WTC11 (cell line): ENCODE data around the gene PMS1. TPM values are rescaled to one million over a fixed set of nuclear protein-coding genes. Genes with fewer than 3 reads are reported as not detected.
"Not testable (repeated sequence)": the region's sequence is repeated elsewhere in the genome, so short reads cannot be mapped to it uniquely, and the experiment has no call there.

Experiments used
- ATAC-seq: fragments of 200-7000 bp; cut with Tn5 transposase; 2 replicates; pipeline ENCODE4 v1.10.0; 2021; ENCODE audit warnings: mild to moderate bottlenecking, moderate library complexity
- CTCF ChIA-PET: fragments of 300-600 bp; sonication (Branson Sonifier 250); formaldehyde crosslinking; loops from one replicate; lab custom pipeline; 2021; ENCODE audit warnings: antibody characterized with exemption; lab: Charles Lee
- POLR2A ChIA-PET: fragments of 350-600 bp; sonication (Branson Sonifier 250); formaldehyde crosslinking; loops from one replicate; lab custom pipeline; 2021; ENCODE audit warnings: antibody characterized with exemption; lab: Charles Lee
- DNase-seq: peaks from one replicate; pipeline ENCODE4 v3.0.0; 2021; ENCODE audit warnings: low spot score
- H3K27ac Mint-ChIP-seq: 2 replicates; pipeline ENCODE4 v1.8.0; 2021; ENCODE audit warnings: mixed read lengths
- H3K27me3 Mint-ChIP-seq: 2 replicates; pipeline ENCODE4 v1.8.0; 2021; ENCODE audit warnings: low read depth, mild to moderate bottlenecking, moderate library complexity, mixed read lengths
- H3K36me3 Mint-ChIP-seq: 2 replicates; pipeline ENCODE4 v1.8.0; 2021; ENCODE audit warnings: mixed read lengths
- H3K4me1 Mint-ChIP-seq: 2 replicates; pipeline ENCODE4 v1.8.0; 2022; ENCODE audit warnings: mixed read lengths
- H3K4me3 Mint-ChIP-seq: 2 replicates; pipeline ENCODE4 v1.8.0; 2021; ENCODE audit warnings: mild to moderate bottlenecking, moderate library complexity, mixed read lengths
- H3K9me3 Mint-ChIP-seq: 2 replicates; pipeline ENCODE4 v1.8.0; 2021; ENCODE audit warnings: mixed read lengths
- CDX4 ChIP-seq: fragments of 250-450 bp; sonication (Bioruptor Pico); IDR thresholded peaks from 2 replicates; pipeline ENCODE4 v1.9.0; 2021; ENCODE audit warnings: moderate library complexity, mild to moderate bottlenecking, inconsistent platforms, borderline replicate concordance
- CREM ChIP-seq: sonication (generic); formaldehyde crosslinking; IDR thresholded peaks from 2 replicates; pipeline ENCODE4 v1.8.1; 2022; ENCODE audit warnings: mild to moderate bottlenecking, missing genetic modification reagents, moderate library complexity
- E2F4 ChIP-seq: sonication (generic); formaldehyde crosslinking; IDR thresholded peaks from 2 replicates; pipeline ENCODE4 v1.8.1; 2022; ENCODE audit warnings: low read depth, mild to moderate bottlenecking, moderate library complexity, missing genetic modification reagents, borderline replicate concordance
- ETV6 ChIP-seq: sonication (generic); formaldehyde crosslinking; IDR thresholded peaks from 2 replicates; pipeline ENCODE4 v1.8.1; 2022; ENCODE audit warnings: mild to moderate bottlenecking, missing genetic modification reagents
- IRF2 ChIP-seq: sonication (generic); formaldehyde crosslinking; IDR thresholded peaks from 2 replicates; pipeline ENCODE4 v1.8.0; 2022; ENCODE audit warnings: low read depth, missing genetic modification reagents, borderline replicate concordance
- JUN ChIP-seq: sonication (generic); formaldehyde crosslinking; IDR thresholded peaks from 2 replicates; pipeline ENCODE4 v1.8.0; 2023; ENCODE audit warnings: mild to moderate bottlenecking, missing genetic modification reagents
- NR2C2 ChIP-seq: sonication (generic); formaldehyde crosslinking; IDR thresholded peaks from 2 replicates; pipeline ENCODE4 v1.8.0; 2022; ENCODE audit warnings: mild to moderate bottlenecking, missing genetic modification reagents
- OVOL2 ChIP-seq: fragments of 250-450 bp; sonication (Bioruptor Pico); IDR thresholded peaks from 2 replicates; pipeline ENCODE4 v1.9.0; 2021; ENCODE audit warnings: mild to moderate bottlenecking, borderline replicate concordance
- SMAD3 ChIP-seq: sonication (generic); formaldehyde crosslinking; IDR thresholded peaks from 2 replicates; pipeline ENCODE4 v1.8.0; 2022; ENCODE audit warnings: missing genetic modification reagents, mild to moderate bottlenecking, borderline replicate concordance
- SP1 ChIP-seq: sonication (generic); formaldehyde crosslinking; conservative IDR thresholded peaks from 2 replicates; pipeline ENCODE4 v1.8.1; 2022; ENCODE audit warnings: missing genetic modification reagents
- TEAD1 ChIP-seq: sonication (generic); formaldehyde crosslinking; IDR thresholded peaks from 2 replicates; pipeline ENCODE4 v1.8.0; 2022; ENCODE audit warnings: mild to moderate bottlenecking, missing genetic modification reagents
- USF1 ChIP-seq: sonication (generic); formaldehyde crosslinking; IDR thresholded peaks from 2 replicates; pipeline ENCODE4 v1.8.0; 2022; ENCODE audit warnings: mild to moderate bottlenecking, missing genetic modification reagents
- ZBTB43 ChIP-seq: sonication (generic); formaldehyde crosslinking; IDR thresholded peaks from 2 replicates; pipeline ENCODE4 v1.8.1; 2023; ENCODE audit warnings: mild to moderate bottlenecking, missing genetic modification reagents
- ZNF121 ChIP-seq: sonication (generic); formaldehyde crosslinking; IDR thresholded peaks from 2 replicates; pipeline ENCODE4 v1.8.0; 2023; ENCODE audit warnings: missing genetic modification reagents
- ZNF219 ChIP-seq: sonication (generic); formaldehyde crosslinking; IDR thresholded peaks from 2 replicates; pipeline ENCODE4 v1.8.0; 2023; ENCODE audit warnings: missing genetic modification reagents, mild to moderate bottlenecking, borderline replicate concordance
- ZNF416 ChIP-seq: fragments of 250-450 bp; sonication (Bioruptor Pico); IDR thresholded peaks from 2 replicates; pipeline ENCODE4 v1.9.0; 2021; ENCODE audit warnings: mild to moderate bottlenecking, inconsistent platforms
- ZNF671 ChIP-seq: fragments of 250-450 bp; sonication (Bioruptor Pico); IDR thresholded peaks from 2 replicates; pipeline ENCODE4 v1.8.0; 2021; ENCODE audit warnings: mild to moderate bottlenecking
- total RNA-seq: library from RNA; stranded (reverse); gene quantifications from 3 replicates; pipeline ENCODE4 v1.2.3, GENCODE V29; 2021
- TF ChIP-seq, protein P1 (sequence below): sonication (generic); formaldehyde crosslinking; IDR thresholded peaks from 2 replicates; pipeline ENCODE4 v1.8.1; 2023; ENCODE audit warnings: mild to moderate bottlenecking, missing genetic modification reagents, borderline replicate concordance
- TF ChIP-seq, protein P2 (sequence below): sonication (generic); formaldehyde crosslinking; IDR thresholded peaks from 2 replicates; pipeline ENCODE4 v1.8.1; 2022; ENCODE audit warnings: low read depth, missing genetic modification reagents, borderline replicate concordance
- TF ChIP-seq, protein P3 (sequence below): fragments of 250-450 bp; sonication (Bioruptor Pico); IDR thresholded peaks from 2 replicates; pipeline ENCODE4 v1.9.0; 2021; ENCODE audit warnings: mild to moderate bottlenecking

The PMS1 gene
- total RNA-seq, 1 experiment from 2014 or later: 49.8 TPM

- TF ChIP-seq ETV6: no peak
- TF ChIP-seq JUN: no peak
- TF ChIP-seq CDX4 (CRISPR knock-in tag): no peak
- TF ChIP-seq, protein P1, sequence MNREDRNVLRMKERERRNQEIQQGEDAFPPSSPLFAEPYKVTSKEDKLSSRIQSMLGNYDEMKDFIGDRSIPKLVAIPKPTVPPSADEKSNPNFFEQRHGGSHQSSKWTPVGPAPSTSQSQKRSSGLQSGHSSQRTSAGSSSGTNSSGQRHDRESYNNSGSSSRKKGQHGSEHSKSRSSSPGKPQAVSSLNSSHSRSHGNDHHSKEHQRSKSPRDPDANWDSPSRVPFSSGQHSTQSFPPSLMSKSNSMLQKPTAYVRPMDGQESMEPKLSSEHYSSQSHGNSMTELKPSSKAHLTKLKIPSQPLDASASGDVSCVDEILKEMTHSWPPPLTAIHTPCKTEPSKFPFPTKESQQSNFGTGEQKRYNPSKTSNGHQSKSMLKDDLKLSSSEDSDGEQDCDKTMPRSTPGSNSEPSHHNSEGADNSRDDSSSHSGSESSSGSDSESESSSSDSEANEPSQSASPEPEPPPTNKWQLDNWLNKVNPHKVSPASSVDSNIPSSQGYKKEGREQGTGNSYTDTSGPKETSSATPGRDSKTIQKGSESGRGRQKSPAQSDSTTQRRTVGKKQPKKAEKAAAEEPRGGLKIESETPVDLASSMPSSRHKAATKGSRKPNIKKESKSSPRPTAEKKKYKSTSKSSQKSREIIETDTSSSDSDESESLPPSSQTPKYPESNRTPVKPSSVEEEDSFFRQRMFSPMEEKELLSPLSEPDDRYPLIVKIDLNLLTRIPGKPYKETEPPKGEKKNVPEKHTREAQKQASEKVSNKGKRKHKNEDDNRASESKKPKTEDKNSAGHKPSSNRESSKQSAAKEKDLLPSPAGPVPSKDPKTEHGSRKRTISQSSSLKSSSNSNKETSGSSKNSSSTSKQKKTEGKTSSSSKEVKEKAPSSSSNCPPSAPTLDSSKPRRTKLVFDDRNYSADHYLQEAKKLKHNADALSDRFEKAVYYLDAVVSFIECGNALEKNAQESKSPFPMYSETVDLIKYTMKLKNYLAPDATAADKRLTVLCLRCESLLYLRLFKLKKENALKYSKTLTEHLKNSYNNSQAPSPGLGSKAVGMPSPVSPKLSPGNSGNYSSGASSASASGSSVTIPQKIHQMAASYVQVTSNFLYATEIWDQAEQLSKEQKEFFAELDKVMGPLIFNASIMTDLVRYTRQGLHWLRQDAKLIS (CRISPR knock-in tag): no peak
- no peak for TF ChIP-seq IRF2 (CRISPR knock-in tag)
- TF ChIP-seq NR2C2 (CRISPR knock-in tag): no peak
- TF ChIP-seq E2F4 (CRISPR knock-in tag): no peak
These were observed 101.1 kb downstream of the PMS1 start (continued) for GRCh38 chr2:189885368-189885767.

DNA sequence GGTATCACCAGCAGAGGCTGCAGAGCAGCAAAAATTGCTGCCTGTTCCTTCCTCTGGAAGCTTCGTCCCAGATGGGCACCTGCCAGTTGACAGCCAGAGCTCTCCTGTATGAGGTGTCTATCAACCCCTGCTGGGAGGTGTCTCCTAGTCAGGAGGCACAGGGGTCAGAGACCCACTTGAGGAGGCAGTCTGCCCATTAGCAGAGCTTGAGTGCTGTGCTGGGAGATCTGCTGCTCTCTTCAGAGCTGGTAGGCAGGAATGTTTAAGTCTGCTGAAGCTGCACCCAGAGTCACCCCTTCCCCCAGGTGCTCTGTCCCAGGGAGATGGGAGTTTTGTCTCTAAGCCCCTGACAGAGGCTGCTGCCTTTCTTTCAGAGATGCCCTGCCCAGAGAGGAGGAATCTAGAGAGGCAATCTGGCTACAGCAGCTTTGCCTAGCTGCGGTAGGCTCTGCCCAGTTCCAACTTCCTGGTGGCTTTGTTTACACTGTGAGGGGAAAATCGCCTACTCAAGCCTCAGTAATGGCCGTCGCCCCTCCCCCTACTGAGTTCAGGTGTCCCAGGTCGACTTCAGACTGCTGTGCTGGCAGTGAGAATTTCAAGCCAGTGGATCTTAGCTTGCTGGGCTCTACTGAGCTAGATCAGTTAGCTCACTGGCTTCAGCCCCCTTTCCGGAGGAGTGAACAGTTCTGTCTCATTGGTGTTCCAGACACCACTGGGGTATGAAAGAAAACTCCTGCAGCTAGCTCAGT is 108.5 kb downstream of the PMS1 start:
- CTCF ChIA-PET, H3K27ac Mint-ChIP-seq, H3K27me3 Mint-ChIP-seq, POLR2A ChIA-PET, H3K36me3 Mint-ChIP-seq, H3K4me3 Mint-ChIP-seq, H3K4me1 Mint-ChIP-seq: not testable (repeated sequence)
- H3K9me3 Mint-ChIP-seq: peaks cover 19% of the 10 kb centered on the region
- peak; percentile 56 for ATAC-seq
- peak; percentile 23 for DNase-seq

- TF ChIP-seq ZNF219 (CRISPR knock-in tag): no peak
- TF ChIP-seq USF1 (CRISPR knock-in tag): no peak
- TF ChIP-seq ZNF416 (CRISPR knock-in tag): no peak
- TF ChIP-seq CREM (CRISPR knock-in tag): no peak
- TF ChIP-seq TEAD1 (CRISPR knock-in tag): no peak
- TF ChIP-seq, protein P2, sequence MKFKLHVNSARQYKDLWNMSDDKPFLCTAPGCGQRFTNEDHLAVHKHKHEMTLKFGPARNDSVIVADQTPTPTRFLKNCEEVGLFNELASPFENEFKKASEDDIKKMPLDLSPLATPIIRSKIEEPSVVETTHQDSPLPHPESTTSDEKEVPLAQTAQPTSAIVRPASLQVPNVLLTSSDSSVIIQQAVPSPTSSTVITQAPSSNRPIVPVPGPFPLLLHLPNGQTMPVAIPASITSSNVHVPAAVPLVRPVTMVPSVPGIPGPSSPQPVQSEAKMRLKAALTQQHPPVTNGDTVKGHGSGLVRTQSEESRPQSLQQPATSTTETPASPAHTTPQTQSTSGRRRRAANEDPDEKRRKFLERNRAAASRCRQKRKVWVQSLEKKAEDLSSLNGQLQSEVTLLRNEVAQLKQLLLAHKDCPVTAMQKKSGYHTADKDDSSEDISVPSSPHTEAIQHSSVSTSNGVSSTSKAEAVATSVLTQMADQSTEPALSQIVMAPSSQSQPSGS (CRISPR knock-in tag): no peak
- no peak for TF ChIP-seq OVOL2 (CRISPR knock-in tag)
- no peak for TF ChIP-seq SP1 (CRISPR knock-in tag)
- TF ChIP-seq ZBTB43 (CRISPR knock-in tag): no peak
- no peak for TF ChIP-seq ZNF671 (CRISPR knock-in tag)
- TF ChIP-seq SMAD3: no peak
- no peak for TF ChIP-seq ZNF121 (CRISPR knock-in tag)
- TF ChIP-seq, protein P3, sequence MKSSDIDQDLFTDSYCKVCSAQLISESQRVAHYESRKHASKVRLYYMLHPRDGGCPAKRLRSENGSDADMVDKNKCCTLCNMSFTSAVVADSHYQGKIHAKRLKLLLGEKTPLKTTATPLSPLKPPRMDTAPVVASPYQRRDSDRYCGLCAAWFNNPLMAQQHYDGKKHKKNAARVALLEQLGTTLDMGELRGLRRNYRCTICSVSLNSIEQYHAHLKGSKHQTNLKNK (CRISPR knock-in tag): no peak
- POLR2A ChIA-PET: no interaction called here
These were observed 112.6 kb downstream of the PMS1 start for GRCh38 chr2:189896809-189897208.

More at GRCh38 chr2:189896809-189897208, 112.6 kb downstream of the PMS1 start:
- Mint-ChIP-seq H3K27ac (no peak overlapping the region), H3K36me3 (no peaks in the 10 kb centered on the region), H3K4me3 (no peak overlapping the region), H3K4me1 (no peaks in the 10 kb centered on the region), H3K9me3 (peaks cover 7% of the 10 kb centered on the region), H3K27me3 (no peaks in the 10 kb centered on the region)
- DNase-seq (no peak), ATAC-seq (no peak)
- CTCF ChIA-PET: no interaction called here
